ENCODE data around the gene SIGLEC15. TPM values are rescaled to one million over a fixed set of nuclear protein-coding genes. Genes with fewer than 3 reads are reported as not detected.

The SIGLEC15 gene
- total RNA-seq, 1 donor from 2014 or later = not detected

DNA sequence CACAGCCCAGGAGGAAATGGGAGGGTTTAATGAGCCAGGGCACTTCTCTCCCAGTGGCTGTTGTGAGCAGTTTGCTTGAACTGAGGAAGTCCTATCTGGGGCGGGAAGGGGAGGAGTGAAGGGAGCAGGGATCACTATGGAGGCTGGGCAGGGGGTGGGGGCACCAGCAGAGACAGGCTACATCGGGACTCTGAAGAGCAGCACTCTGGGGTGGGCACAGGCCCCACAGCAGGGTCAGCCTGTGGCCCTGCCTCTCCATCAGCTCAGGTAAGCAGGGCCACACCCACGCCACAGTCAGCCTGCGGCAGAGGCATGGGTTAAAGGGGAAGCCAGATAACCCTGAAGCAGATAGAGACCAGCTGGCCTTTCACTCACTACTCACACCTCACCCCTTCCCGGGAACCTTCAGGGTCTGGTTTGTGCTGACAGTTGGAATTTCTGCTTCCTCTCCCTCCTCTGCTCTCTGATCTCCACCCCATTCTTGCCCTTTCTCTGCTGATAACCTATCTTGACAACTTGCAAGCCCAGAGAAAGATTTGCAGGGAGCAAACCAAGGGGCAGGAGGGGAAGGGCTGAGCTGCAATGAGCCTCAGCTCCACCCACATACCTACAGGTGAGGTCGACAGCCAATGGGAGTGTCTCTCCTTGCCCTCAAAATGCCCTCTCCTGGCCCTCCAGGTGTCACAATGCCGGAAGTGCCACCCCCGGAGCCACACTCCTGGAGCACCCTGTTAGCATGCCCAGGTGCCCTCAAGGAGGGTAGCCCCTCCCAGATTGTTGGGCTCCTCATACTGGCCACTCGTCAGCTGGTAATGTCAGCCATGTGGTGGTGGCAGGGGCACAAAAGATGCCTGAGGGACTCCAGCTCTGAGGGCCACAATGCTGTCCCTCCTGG lies 3.7 kb downstream of the SIGLEC15 start:
- Mint-ChIP-seq H3K4me3 (ENCODE audit: unreplicated experiment) (no peak overlapping the region), H3K27me3 (ENCODE audit: unreplicated experiment) (peaks cover 7% of the 10 kb centered on the region), H3K9me3 (ENCODE audit: unreplicated experiment) (peaks cover 1% of the 10 kb centered on the region), H3K36me3 (ENCODE audit: unreplicated experiment) (no peaks in the 10 kb centered on the region), H3K27ac (ENCODE audit: unreplicated experiment) (no peak overlapping the region), H3K4me1 (ENCODE audit: low read depth, unreplicated experiment) (peaks cover 9% of the 10 kb centered on the region)
- no peak for DNase-seq
- no peak for TF ChIP-seq CTCF (IDR thresholded peaks at IDR 0.05; ENCODE audit: partially characterized antibody, unreplicated experiment)

DNA sequence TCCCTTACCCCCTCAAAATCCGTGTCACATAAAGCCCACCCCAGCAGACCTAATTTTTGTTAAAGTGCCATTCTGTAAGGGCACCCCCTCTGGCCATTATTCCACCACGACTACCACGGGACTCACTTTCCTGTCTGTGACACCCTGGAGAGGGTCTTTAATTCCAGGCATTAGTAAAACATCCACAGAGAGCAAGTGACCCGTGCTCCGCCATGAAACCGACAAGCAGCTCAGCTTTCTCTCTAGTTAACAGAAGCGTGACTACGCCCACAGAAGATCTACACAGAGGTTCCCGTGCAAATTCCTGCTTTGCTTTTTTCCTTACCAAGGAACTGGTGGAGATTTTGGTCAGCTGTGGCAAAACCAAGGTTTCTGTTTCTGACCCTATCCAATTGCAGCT lies 4.4 kb downstream of the SIGLEC15 start:
- Mint-ChIP-seq H3K4me3 (ENCODE audit: unreplicated experiment) (no peak overlapping the region), H3K4me1 (ENCODE audit: low read depth, unreplicated experiment) (peaks cover 9% of the 10 kb centered on the region), H3K27me3 (ENCODE audit: unreplicated experiment) (peaks cover 4% of the 10 kb centered on the region), H3K27ac (ENCODE audit: unreplicated experiment) (no peak overlapping the region), H3K36me3 (ENCODE audit: unreplicated experiment) (peaks cover 1% of the 10 kb centered on the region), H3K9me3 (ENCODE audit: unreplicated experiment) (no peaks in the 10 kb centered on the region)
- TF ChIP-seq CTCF (IDR thresholded peaks at IDR 0.05; ENCODE audit: partially characterized antibody, unreplicated experiment) = no peak
- DNase-seq = no peak

DNA sequence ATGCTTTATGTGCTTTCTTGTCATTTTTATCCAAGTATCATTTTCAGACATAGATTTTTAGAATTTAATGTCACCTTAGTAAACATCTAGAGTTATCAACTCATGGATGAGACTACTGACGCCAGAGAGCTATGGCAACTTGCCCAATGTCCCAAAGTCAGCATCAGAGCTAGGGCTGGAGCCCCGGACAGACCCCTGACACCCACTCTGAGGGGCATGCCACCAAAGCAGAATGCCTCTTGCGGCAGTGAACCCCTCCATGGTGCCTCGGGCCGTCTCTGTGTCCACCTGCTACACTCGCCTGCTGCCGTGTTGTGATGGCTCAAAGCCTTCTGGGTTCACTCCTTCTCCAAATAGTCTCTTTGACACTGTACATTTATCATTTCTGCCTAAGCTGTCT lies 5.4 kb downstream of the SIGLEC15 start:
- no peak for TF ChIP-seq CTCF (IDR thresholded peaks at IDR 0.05; ENCODE audit: partially characterized antibody, unreplicated experiment)

GRCh38 chr18:45833846-45834245 lies 8.4 kb downstream of the SIGLEC15 start:
- Mint-ChIP-seq H3K4me1 (ENCODE audit: low read depth, unreplicated experiment) (peaks cover 6% of the 10 kb centered on the region), H3K9me3 (ENCODE audit: unreplicated experiment) (no peaks in the 10 kb centered on the region), H3K27ac (ENCODE audit: unreplicated experiment) (no peak overlapping the region), H3K27me3 (ENCODE audit: unreplicated experiment) (peaks cover 14% of the 10 kb centered on the region), H3K4me3 (ENCODE audit: unreplicated experiment) (no peak overlapping the region), H3K36me3 (ENCODE audit: unreplicated experiment) (peaks cover 4% of the 10 kb centered on the region)
- TF ChIP-seq CTCF (IDR thresholded peaks at IDR 0.05; ENCODE audit: partially characterized antibody, unreplicated experiment) = no peak
- DNase-seq = no peak

More for the DNA sequence above, 5.4 kb downstream of the SIGLEC15 start:
- H3K36me3 Mint-ChIP-seq (ENCODE audit: unreplicated experiment) = peaks cover 4% of the 10 kb centered on the region
- H3K27me3 Mint-ChIP-seq (ENCODE audit: unreplicated experiment) = peaks cover 7% of the 10 kb centered on the region
- H3K4me3 Mint-ChIP-seq (ENCODE audit: unreplicated experiment) = no peak overlapping the region
- no peak for DNase-seq
- no peaks in the 10 kb centered on the region for H3K9me3 Mint-ChIP-seq (ENCODE audit: unreplicated experiment)
- no peak overlapping the region for H3K27ac Mint-ChIP-seq (ENCODE audit: unreplicated experiment)
- H3K4me1 Mint-ChIP-seq (ENCODE audit: low read depth, unreplicated experiment) = peaks cover 8% of the 10 kb centered on the region

- peaks cover 4% of the 10 kb centered on the region for H3K36me3 Mint-ChIP-seq (ENCODE audit: unreplicated experiment)
- H3K4me3 Mint-ChIP-seq (ENCODE audit: unreplicated experiment) = no peak overlapping the region
- H3K4me1 Mint-ChIP-seq (ENCODE audit: low read depth, unreplicated experiment) = peaks cover 6% of the 10 kb centered on the region
- peaks cover under 1% of the 10 kb centered on the region for H3K9me3 Mint-ChIP-seq (ENCODE audit: unreplicated experiment)
- peaks cover 14% of the 10 kb centered on the region for H3K27me3 Mint-ChIP-seq (ENCODE audit: unreplicated experiment)
- no peak for TF ChIP-seq CTCF (IDR thresholded peaks at IDR 0.05; ENCODE audit: partially characterized antibody, unreplicated experiment)
- H3K27ac Mint-ChIP-seq (ENCODE audit: unreplicated experiment) = no peak overlapping the region
- DNase-seq = no peak
Measured at GRCh38 chr18:45834306-45834705, 8.8 kb downstream of the SIGLEC15 start.
